Cardiac fibroblast (primary cell): ENCODE measurements around the gene KRTAP5-7.

Experiments used
- DNase-seq, 2 donors: peaks; one replicate each; pipeline versions ENCODE4 v3.0.0 to v3.0.0-alpha.2; 2010; ENCODE audit warnings: low read depth in 2 of 2
- H3K4me3 ChIP-seq, 2 donors: replicated peaks in 1 of 2; 1 replicate in 1 of 2; 2 replicates in 1 of 2; pipeline ENCODE4 v1.5.1; 2011; ENCODE audit warnings: low read depth in 2 of 2, low read length in 2 of 2, mild to moderate bottlenecking in 2 of 2, moderate library complexity in 1 of 2
- TF ChIP-seq, protein P1 (sequence below): IDR thresholded peaks from one replicate; pipeline ENCODE4 v1.5.1; 2011; ENCODE audit warnings: low read depth, mild to moderate bottlenecking, low read length, inconsistent platforms

KRTAP5-7 gene

GRCh38 chr11:71483692-71484091 is 43.4 kb upstream of the KRTAP5-7 start:
- TF ChIP-seq, protein P1, sequence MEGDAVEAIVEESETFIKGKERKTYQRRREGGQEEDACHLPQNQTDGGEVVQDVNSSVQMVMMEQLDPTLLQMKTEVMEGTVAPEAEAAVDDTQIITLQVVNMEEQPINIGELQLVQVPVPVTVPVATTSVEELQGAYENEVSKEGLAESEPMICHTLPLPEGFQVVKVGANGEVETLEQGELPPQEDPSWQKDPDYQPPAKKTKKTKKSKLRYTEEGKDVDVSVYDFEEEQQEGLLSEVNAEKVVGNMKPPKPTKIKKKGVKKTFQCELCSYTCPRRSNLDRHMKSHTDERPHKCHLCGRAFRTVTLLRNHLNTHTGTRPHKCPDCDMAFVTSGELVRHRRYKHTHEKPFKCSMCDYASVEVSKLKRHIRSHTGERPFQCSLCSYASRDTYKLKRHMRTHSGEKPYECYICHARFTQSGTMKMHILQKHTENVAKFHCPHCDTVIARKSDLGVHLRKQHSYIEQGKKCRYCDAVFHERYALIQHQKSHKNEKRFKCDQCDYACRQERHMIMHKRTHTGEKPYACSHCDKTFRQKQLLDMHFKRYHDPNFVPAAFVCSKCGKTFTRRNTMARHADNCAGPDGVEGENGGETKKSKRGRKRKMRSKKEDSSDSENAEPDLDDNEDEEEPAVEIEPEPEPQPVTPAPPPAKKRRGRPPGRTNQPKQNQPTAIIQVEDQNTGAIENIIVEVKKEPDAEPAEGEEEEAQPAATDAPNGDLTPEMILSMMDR = no peak
- H3K4me3 ChIP-seq = no peak overlapping the region
- DNase-seq = no peak

DNA sequence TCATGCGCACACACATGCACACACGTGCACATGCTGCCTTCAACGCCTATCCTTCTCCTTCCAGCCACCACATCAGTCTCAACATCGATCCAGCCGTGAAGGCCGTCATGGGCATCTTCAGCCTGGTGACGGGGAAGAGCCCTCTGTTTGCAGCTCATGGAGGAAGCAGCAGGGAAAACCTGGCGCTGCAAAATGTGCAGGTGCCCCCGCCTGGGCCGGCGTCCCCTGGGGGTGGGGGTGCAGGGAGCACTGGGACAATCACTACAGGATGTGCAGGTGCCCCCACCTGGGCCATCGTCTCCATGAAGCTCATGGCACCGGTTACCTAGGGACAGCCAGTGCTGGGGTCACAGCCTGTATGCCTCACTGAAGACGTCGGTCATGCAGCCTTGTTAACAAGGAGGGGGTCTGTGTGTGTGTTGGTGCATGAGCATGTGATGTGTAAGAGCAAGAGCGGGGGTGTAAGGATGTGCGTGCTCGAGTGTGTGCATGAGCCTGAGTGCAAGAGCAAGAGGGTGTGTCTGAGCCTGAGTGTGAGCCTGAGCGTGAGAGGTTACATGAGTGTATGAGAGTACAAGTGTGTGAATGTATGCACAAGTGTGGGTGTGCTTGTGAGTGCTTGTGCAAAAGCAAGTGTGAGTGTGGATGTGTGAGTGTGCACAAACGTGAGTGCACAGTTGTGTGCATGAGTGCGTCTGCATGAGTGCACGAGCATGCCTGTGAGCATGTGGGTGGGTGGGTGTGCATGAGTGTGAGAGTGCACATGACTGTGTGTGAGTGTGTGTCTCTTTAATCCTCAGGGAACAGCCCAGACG is 42.6 kb upstream of the KRTAP5-7 start:
- TF ChIP-seq, protein P1 = no peak
- H3K4me3 ChIP-seq = no peak overlapping the region
- no peak for DNase-seq

GRCh38 chr11:71485063-71485399 is 42.0 kb upstream of the KRTAP5-7 start:
- TF ChIP-seq, protein P1 = no peak
- DNase-seq = no peak
- H3K4me3 ChIP-seq = no peak overlapping the region

GRCh38 chr11:71485466-71485865 is 41.6 kb upstream of the KRTAP5-7 start:
- DNase-seq = no peak
- TF ChIP-seq, protein P1 = no peak
- no peak overlapping the region for H3K4me3 ChIP-seq

DNA sequence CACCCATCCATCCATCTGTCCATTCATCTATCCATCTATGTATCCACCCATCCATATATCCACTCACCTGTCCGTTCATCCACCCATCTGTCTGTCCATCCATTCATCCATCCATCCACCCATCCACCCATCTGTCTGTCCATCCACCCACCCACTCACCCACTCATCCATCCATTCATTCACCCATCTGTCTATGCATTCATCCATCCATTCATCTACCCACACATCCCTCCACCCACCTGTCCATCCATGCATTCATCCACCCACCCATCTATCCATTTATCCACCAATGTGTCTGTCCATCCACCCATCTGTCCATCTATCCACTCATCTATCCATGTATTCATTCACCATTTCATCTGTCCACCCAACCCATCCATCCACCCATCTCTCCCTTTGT is 40.7 kb upstream of the KRTAP5-7 start:
- TF ChIP-seq, protein P1 = no peak

GRCh38 chr11:71488681-71489270 is 38.3 kb upstream of the KRTAP5-7 start:
- no peak for DNase-seq
- TF ChIP-seq, protein P1 = no peak
- H3K4me3 ChIP-seq = no peak overlapping the region

More for the DNA sequence above, 40.7 kb upstream of the KRTAP5-7 start:
- DNase-seq = no peak
- no peak overlapping the region for H3K4me3 ChIP-seq
